ENCODE measurements around the gene EFHC1.

Gene EFHC1

DNA sequence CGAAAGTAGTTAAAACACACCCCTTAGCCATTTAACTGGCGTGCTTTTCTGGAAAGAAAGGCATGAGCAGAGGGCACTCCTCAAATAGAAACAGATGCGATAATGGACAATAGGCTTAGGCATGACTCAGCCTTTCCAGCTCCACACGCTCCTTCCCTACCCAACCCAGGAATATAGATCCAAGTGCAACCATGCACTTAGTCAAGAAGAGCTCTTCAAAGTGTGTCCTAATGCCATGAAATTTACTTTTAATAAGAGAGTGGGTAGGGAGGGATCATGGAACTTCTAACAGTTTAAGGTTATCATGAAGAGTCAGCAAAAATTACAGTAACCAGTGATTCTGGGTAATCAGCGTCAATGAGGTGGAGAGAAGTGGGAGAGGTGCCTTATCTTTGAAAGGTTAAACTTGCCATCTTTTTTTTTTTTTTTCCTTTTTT lies 2.4 kb upstream of the EFHC1 start:
- Histone ChIP-seq H2BK15ac (ENCODE audit: low read length) (no peak overlapping the region), H3K14ac (ENCODE audit: low read length) (no peak overlapping the region), H3K4ac (ENCODE audit: low read length) (no peak overlapping the region), H2AFZ (ENCODE audit: low read length) (peak overlapping the region; percentile 7), H3K4me2 (ENCODE audit: insufficient read depth, low read length, poor library complexity, severe bottlenecking) (no peak overlapping the region), H3K23ac (ENCODE audit: low read depth, low read length, poor library complexity) (no peak overlapping the region), H3K79me1 (ENCODE audit: low read depth, low read length) (no peaks in the 10 kb centered on the region), H4K8ac (ENCODE audit: low read depth, low read length) (no peak overlapping the region), H3K4me1 (ENCODE audit: control insufficient read depth in 2 of 2, insufficient read depth in 1 of 2, low read depth in 1 of 2, low read length in 2 of 2) (peaks cover 7 to 10% of the 10 kb centered on the region in 2 donors), H2BK12ac (ENCODE audit: low read length) (no peak overlapping the region), H3K27me3 (ENCODE audit: control insufficient read depth in 3 of 3, insufficient read depth in 3 of 3, low read depth in 1 of 3, low read length in 3 of 3) (no peaks in the 10 kb centered on the region), H3K18ac (ENCODE audit: low read length) (no peak overlapping the region), H2AK5ac (ENCODE audit: low read depth, low read length) (no peak overlapping the region), H4K91ac (ENCODE audit: low read depth, low read length, poor library complexity) (no peak overlapping the region), H3K36me3 (replicated peaks in 1 of 2; ENCODE audit: control insufficient read depth in 2 of 2, insufficient read depth in 2 of 2, low read length in 2 of 2) (no peaks in the 10 kb centered on the region), H3K9me3 (replicated peaks in 1 of 2; ENCODE audit: control insufficient read depth in 2 of 2, insufficient read depth in 1 of 2, low read depth in 1 of 2, low read length in 2 of 2) (no peaks in the 10 kb centered on the region), H2BK120ac (ENCODE audit: low read depth, low read length) (no peak overlapping the region), H3K4me3 (ENCODE audit: low read length in 2 of 2) (no peak overlapping the region), H2BK5ac (ENCODE audit: low read length) (no peak overlapping the region), H3K9ac (ENCODE audit: low read depth, low read length, poor library complexity) (no peak overlapping the region), H3K27ac (replicated peaks; ENCODE audit: low read length) (no peak overlapping the region)
- WGBS, 2 donors (ENCODE audit: extremely low coverage in 2 of 2, insufficient read length in 2 of 2, insufficient replicate concordance in 1 of 2), result no CpG with 5 or more reads among the region's 5 CpGs
- no peak for DNase-seq (ENCODE audit: low spot score)

DNA sequence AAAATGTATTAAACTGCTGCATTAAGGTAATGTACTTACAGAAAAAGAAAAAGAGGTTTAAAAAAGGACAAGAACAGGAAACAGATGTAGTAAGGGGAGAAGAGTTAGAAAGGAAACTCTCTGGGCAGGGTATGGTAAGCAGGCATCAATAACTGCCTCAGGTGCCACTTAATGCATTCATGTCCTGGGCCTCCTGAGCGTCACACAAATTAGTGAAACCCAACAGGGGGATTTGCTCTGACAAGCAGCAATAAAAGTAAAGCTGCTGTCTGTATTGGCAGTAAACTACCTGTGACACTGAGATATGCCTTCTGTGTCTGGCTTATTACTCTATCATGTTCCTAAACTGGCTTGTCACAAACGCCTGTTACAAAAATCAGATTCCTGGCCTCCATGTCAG lies 1.5 kb upstream of the EFHC1 start:
- WGBS, 2 donors (ENCODE audit: extremely low coverage in 2 of 2, insufficient read length in 2 of 2, insufficient replicate concordance in 1 of 2), result no CpG with 5 or more reads among the region's 2 CpGs
- no peak overlapping the region for H3K4me2 ChIP-seq (ENCODE audit: insufficient read depth, low read length, poor library complexity, severe bottlenecking)
- H3K9ac ChIP-seq (ENCODE audit: low read depth, low read length, poor library complexity), result no peak overlapping the region
- H3K79me1 ChIP-seq (ENCODE audit: low read depth, low read length), result no peaks in the 10 kb centered on the region
- H3K36me3 ChIP-seq (replicated peaks in 1 of 2; ENCODE audit: control insufficient read depth in 2 of 2, insufficient read depth in 2 of 2, low read length in 2 of 2), result no peaks in the 10 kb centered on the region
- no peak overlapping the region for H4K8ac ChIP-seq (ENCODE audit: low read depth, low read length)
- no peak overlapping the region for H3K4ac ChIP-seq (ENCODE audit: low read length)
- no peak overlapping the region for H2BK15ac ChIP-seq (ENCODE audit: low read length)
- H3K9me3 ChIP-seq (replicated peaks in 1 of 2; ENCODE audit: control insufficient read depth in 2 of 2, insufficient read depth in 1 of 2, low read depth in 1 of 2, low read length in 2 of 2), result no peaks in the 10 kb centered on the region
- H2AK5ac ChIP-seq (ENCODE audit: low read depth, low read length), result no peak overlapping the region
- no peak overlapping the region for H3K14ac ChIP-seq (ENCODE audit: low read length)
- no peak overlapping the region for H3K18ac ChIP-seq (ENCODE audit: low read length)
- no peak overlapping the region for H2BK120ac ChIP-seq (ENCODE audit: low read depth, low read length)
- no peak overlapping the region for H2BK5ac ChIP-seq (ENCODE audit: low read length)
- no peak overlapping the region for H4K91ac ChIP-seq (ENCODE audit: low read depth, low read length, poor library complexity)
- peaks cover 8 to 10% of the 10 kb centered on the region in 2 donors for H3K4me1 ChIP-seq (ENCODE audit: control insufficient read depth in 2 of 2, insufficient read depth in 1 of 2, low read depth in 1 of 2, low read length in 2 of 2)
- DNase-seq (ENCODE audit: low spot score), result no peak
- H2BK12ac ChIP-seq (ENCODE audit: low read length), result no peak overlapping the region
- H3K27ac ChIP-seq (replicated peaks; ENCODE audit: low read length), result peak overlapping the region; percentile 1
- H3K27me3 ChIP-seq (ENCODE audit: control insufficient read depth in 3 of 3, insufficient read depth in 3 of 3, low read depth in 1 of 3, low read length in 3 of 3), result no peaks in the 10 kb centered on the region
- no peak overlapping the region for H3K4me3 ChIP-seq (ENCODE audit: low read length in 2 of 2)
- H3K23ac ChIP-seq (ENCODE audit: low read depth, low read length, poor library complexity), result no peak overlapping the region
- H2AFZ ChIP-seq (ENCODE audit: low read length), result no peak overlapping the region

DNA sequence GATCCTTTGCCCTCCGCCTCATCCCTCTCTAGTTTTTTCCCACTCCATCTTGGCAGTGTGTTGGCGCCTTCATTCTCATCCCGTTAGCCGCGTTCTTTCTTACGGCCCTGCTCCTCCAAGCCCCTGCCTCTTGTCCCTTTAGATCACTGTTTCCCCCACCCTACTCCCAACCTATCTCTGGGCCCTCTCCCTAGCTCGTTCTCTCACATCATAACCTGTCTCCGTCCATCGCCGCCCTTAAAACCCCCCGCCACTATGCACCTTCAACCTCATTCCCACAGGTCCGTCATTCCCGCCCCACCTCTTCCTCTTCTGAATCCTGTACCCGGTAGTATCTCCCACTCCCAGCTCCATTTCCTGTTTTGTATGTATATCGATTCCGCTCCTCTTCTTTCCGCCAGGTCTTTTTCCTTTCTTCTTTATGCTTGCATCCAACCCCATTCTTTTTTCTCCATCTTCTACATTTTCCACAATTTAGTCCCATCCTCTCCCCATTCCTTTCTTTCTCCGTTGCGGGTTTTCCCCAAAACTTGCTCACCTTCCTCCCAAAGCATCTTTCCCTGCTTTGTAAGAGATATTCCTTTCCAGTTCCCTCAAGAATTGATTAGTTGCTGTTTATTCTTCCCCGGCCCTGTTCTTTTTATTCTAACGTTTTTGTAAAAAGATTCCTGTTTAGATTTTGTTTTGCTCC lies 671 bp downstream of the EFHC1 start:
- Histone ChIP-seq H3K4ac (ENCODE audit: low read length) (no peak overlapping the region), H3K9me3 (replicated peaks in 1 of 2; ENCODE audit: control insufficient read depth in 2 of 2, insufficient read depth in 1 of 2, low read depth in 1 of 2, low read length in 2 of 2) (no peaks in the 10 kb centered on the region), H3K4me2 (ENCODE audit: insufficient read depth, low read length, poor library complexity, severe bottlenecking) (peak overlapping the region; percentile 81), H4K8ac (ENCODE audit: low read depth, low read length) (no peak overlapping the region), H2BK5ac (ENCODE audit: low read length) (no peak overlapping the region), H3K23ac (ENCODE audit: low read depth, low read length, poor library complexity) (no peak overlapping the region), H3K79me1 (ENCODE audit: low read depth, low read length) (no peaks in the 10 kb centered on the region), H3K9ac (ENCODE audit: low read depth, low read length, poor library complexity) (peak overlapping the region; percentile 74), H2AFZ (ENCODE audit: low read length) (peak overlapping the region; percentile 86), H2BK12ac (ENCODE audit: low read length) (no peak overlapping the region), H2BK120ac (ENCODE audit: low read depth, low read length) (no peak overlapping the region), H3K18ac (ENCODE audit: low read length) (peak overlapping the region; percentile 68), H3K36me3 (replicated peaks in 1 of 2; ENCODE audit: control insufficient read depth in 2 of 2, insufficient read depth in 2 of 2, low read length in 2 of 2) (peaks cover 0 to 15% of the 10 kb centered on the region in 2 donors), H3K27me3 (ENCODE audit: control insufficient read depth in 3 of 3, insufficient read depth in 3 of 3, low read depth in 1 of 3, low read length in 3 of 3) (no peaks in the 10 kb centered on the region), H4K91ac (ENCODE audit: low read depth, low read length, poor library complexity) (no peak overlapping the region), H3K27ac (replicated peaks; ENCODE audit: low read length) (peak overlapping the region; percentile 58), H3K4me1 (ENCODE audit: control insufficient read depth in 2 of 2, insufficient read depth in 1 of 2, low read depth in 1 of 2, low read length in 2 of 2) (peaks cover 13 to 15% of the 10 kb centered on the region in 2 donors), H3K4me3 (ENCODE audit: low read length in 2 of 2) (peak overlapping the region; percentile 67 to 86), H2BK15ac (ENCODE audit: low read length) (no peak overlapping the region), H2AK5ac (ENCODE audit: low read depth, low read length) (no peak overlapping the region), H3K14ac (ENCODE audit: low read length) (no peak overlapping the region)
- WGBS, 2 donors (ENCODE audit: extremely low coverage in 2 of 2, insufficient read length in 2 of 2, insufficient replicate concordance in 1 of 2), result no CpG with 5 or more reads among the region's 21 CpGs
- peak; percentile 32 for DNase-seq (ENCODE audit: low spot score)

DNA sequence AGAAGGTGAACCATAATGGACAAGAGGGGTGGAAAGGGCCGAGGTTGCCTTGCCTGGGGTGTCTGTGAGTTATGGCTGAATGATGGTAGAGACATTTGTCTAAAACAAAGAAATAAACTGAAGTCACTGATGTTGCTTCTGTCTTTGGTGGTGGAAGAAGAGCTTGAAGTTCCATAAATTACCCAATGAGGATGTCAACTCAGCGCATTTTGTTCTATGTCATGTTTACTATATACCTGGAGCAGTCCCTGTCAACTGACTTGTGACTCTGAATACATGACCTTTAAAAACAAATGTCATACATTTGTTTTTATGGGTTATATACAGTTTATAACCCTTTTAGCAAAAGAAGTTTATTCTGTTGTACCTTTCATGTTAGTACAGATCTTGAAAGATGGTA lies 2.0 kb downstream of the EFHC1 start:
- H3K36me3 ChIP-seq (replicated peaks in 1 of 2; ENCODE audit: control insufficient read depth in 2 of 2, insufficient read depth in 2 of 2, low read length in 2 of 2), result peaks cover 0 to 28% of the 10 kb centered on the region in 2 donors
- no peak overlapping the region for H4K91ac ChIP-seq (ENCODE audit: low read depth, low read length, poor library complexity)
- no peaks in the 10 kb centered on the region for H3K27me3 ChIP-seq (ENCODE audit: control insufficient read depth in 3 of 3, insufficient read depth in 3 of 3, low read depth in 1 of 3, low read length in 3 of 3)
- no peak overlapping the region for H3K14ac ChIP-seq (ENCODE audit: low read length)
- H3K4me2 ChIP-seq (ENCODE audit: insufficient read depth, low read length, poor library complexity, severe bottlenecking), result no peak overlapping the region
- H3K4ac ChIP-seq (ENCODE audit: low read length), result no peak overlapping the region
- H3K23ac ChIP-seq (ENCODE audit: low read depth, low read length, poor library complexity), result no peak overlapping the region
- no peak overlapping the region for H3K9ac ChIP-seq (ENCODE audit: low read depth, low read length, poor library complexity)
- WGBS, 2 donors (ENCODE audit: extremely low coverage in 2 of 2, insufficient read length in 2 of 2, insufficient replicate concordance in 1 of 2), result no CpG with 5 or more reads among the region's 2 CpGs
- peaks cover 13 to 15% of the 10 kb centered on the region in 2 donors for H3K4me1 ChIP-seq (ENCODE audit: control insufficient read depth in 2 of 2, insufficient read depth in 1 of 2, low read depth in 1 of 2, low read length in 2 of 2)
- no peak overlapping the region for H3K27ac ChIP-seq (replicated peaks; ENCODE audit: low read length)
- H3K4me3 ChIP-seq (ENCODE audit: low read length in 2 of 2), result no peak overlapping the region
- no peak overlapping the region for H4K8ac ChIP-seq (ENCODE audit: low read depth, low read length)
- no peak overlapping the region for H2BK5ac ChIP-seq (ENCODE audit: low read length)
- H2AK5ac ChIP-seq (ENCODE audit: low read depth, low read length), result no peak overlapping the region
- no peak for DNase-seq (ENCODE audit: low spot score)
- H2BK12ac ChIP-seq (ENCODE audit: low read length), result no peak overlapping the region
- H2BK15ac ChIP-seq (ENCODE audit: low read length), result no peak overlapping the region
- H3K79me1 ChIP-seq (ENCODE audit: low read depth, low read length), result no peaks in the 10 kb centered on the region
- no peak overlapping the region for H3K18ac ChIP-seq (ENCODE audit: low read length)
- no peak overlapping the region for H2BK120ac ChIP-seq (ENCODE audit: low read depth, low read length)
- no peaks in the 10 kb centered on the region for H3K9me3 ChIP-seq (replicated peaks in 1 of 2; ENCODE audit: control insufficient read depth in 2 of 2, insufficient read depth in 1 of 2, low read depth in 1 of 2, low read length in 2 of 2)
- no peak overlapping the region for H2AFZ ChIP-seq (ENCODE audit: low read length)
